Naive thymus-derived CD8-positive, alpha-beta T cell (primary cell): ENCODE measurements around the gene CIRBP. TPM values are rescaled to one million over a fixed set of nuclear protein-coding genes. Genes with fewer than 3 reads are reported as not detected.

ENCODE experiments used
- ATAC-seq, 2 donors: fragments of 150-1000 bp; cut with Tn5 transposase in 1 of 2; sonication (Bioruptor Pico), chemical (Tn5 transposase) in 1 of 2; 1 replicate in 1 of 2; 2 replicates in 1 of 2; pipeline ENCODE4 v1.10.0; 2021; ENCODE audit warnings: mild to moderate bottlenecking in 2 of 2, moderate library complexity in 2 of 2
- POLR2A ChIA-PET: fragments of 350-600 bp; sonication (Branson Sonifier 250); formaldehyde crosslinking; loops from one replicate; lab custom pipeline; 2021; ENCODE audit warnings: antibody characterized with exemption; lab: Charles Lee
- DNase-seq, 10 donors: peaks; one replicate each; pipeline versions ENCODE4 v3.0.0 to v3.0.0-alpha.2; 2020 to 2022
- H3K27ac Mint-ChIP-seq, 10 donors: one replicate each; pipeline ENCODE4 v1.8.0; 2020 to 2022; ENCODE audit warnings: mild to moderate bottlenecking in 10 of 10, mixed read lengths in 10 of 10, moderate library complexity in 4 of 10, inconsistent platforms in 1 of 10
- H3K27me3 Mint-ChIP-seq, 5 donors: one replicate each; pipeline ENCODE4 v1.8.0; 2021 to 2022; ENCODE audit warnings: mixed read lengths in 5 of 5
- H3K36me3 Mint-ChIP-seq, 3 donors: one replicate each; pipeline ENCODE4 v1.8.0; 2020 to 2022; ENCODE audit warnings: mixed read lengths in 3 of 3, mild to moderate bottlenecking in 2 of 3, inconsistent platforms in 1 of 3
- H3K4me1 Mint-ChIP-seq, 4 donors: one replicate each; pipeline ENCODE4 v1.8.0; 2021 to 2022; ENCODE audit warnings: mixed read lengths in 4 of 4
- H3K4me3 Mint-ChIP-seq, 10 donors: one replicate each; pipeline ENCODE4 v1.8.0; 2020 to 2022; ENCODE audit warnings: mild to moderate bottlenecking in 10 of 10, mixed read lengths in 10 of 10, moderate library complexity in 6 of 10, inconsistent platforms in 1 of 10
- H3K9me3 Mint-ChIP-seq, 9 donors: one replicate each; pipeline ENCODE4 v1.8.0; 2020 to 2022; ENCODE audit warnings: mixed read lengths in 9 of 9, mild to moderate bottlenecking in 3 of 9, inconsistent platforms in 1 of 9, moderate library complexity in 1 of 9
- polyA plus RNA-seq, 3 donors: library from polyadenylated mRNA; unstranded; fragments of 300-500 nt; fragmentation: Illumina TruSeq; gene quantifications; one replicate each; pipeline ENCODE4 v1.2.3, GENCODE V29; 2021
- total RNA-seq, 8 experiments: library from RNA in 2 of 8; stranded (reverse) in 2 of 8; gene quantifications; one replicate each; pipeline ENCODE4 v1.2.3 and lab custom pipeline; 2021 to 2026

The CIRBP gene
- total and polyA plus RNA-seq, 5 experiments from 2014 or later = 204 to 579 (median 273) TPM

GRCh38 chr19:1269478-1270212, 513 bp downstream of the CIRBP start:
- H3K9me3 Mint-ChIP-seq = no peaks in the 10 kb centered on the region
- peaks cover 40 to 81% (median 78%) of the 10 kb centered on the region in 4 donors for H3K4me1 Mint-ChIP-seq
- peak overlapping the region; percentile 82 to 93 (median 89) for H3K4me3 Mint-ChIP-seq
- POLR2A ChIA-PET = interaction anchor here (0.6 to 12.2 kb wide), 73 partner anchors 9 to 1773 kb away, joined by 3 to 594 read pairs (median 5); partner anchors contain the start of genes ABCA7, ABHD17A, ARHGAP45 and ATP5F1D
- H3K27me3 Mint-ChIP-seq = no peaks in the 10 kb centered on the region
- H3K36me3 Mint-ChIP-seq = peaks cover 0 to 42% (median 15%) of the 10 kb centered on the region in 3 donors
- H3K27ac Mint-ChIP-seq = peak overlapping the region; percentile 83 to 96 (median 93)
- DNase-seq (peak; percentile 77 to 93 (median 88)), ATAC-seq (peak; percentile 44 to 59)

GRCh38 chr19:1270213-1270853, 1.2 kb downstream of the CIRBP start:
- POLR2A ChIA-PET = interaction anchor here (1.1 to 12.2 kb wide), 11 partner anchors 15 to 407 kb away, joined by 3 to 594 read pairs (median 11); partner anchors contain the start of genes ATP5F1D, CBARP, CNN2 and MIDN
- Mint-ChIP-seq H3K9me3 (no peaks in the 10 kb centered on the region), H3K4me3 (peak overlapping the region; percentile 82 to 93 (median 89)), H3K27ac (peak overlapping the region; percentile 83 to 95 (median 93)), H3K36me3 (peaks cover 0 to 45% (median 15%) of the 10 kb centered on the region in 3 donors), H3K27me3 (no peaks in the 10 kb centered on the region), H3K4me1 (peaks cover 38 to 74% (median 71%) of the 10 kb centered on the region in 4 donors)
- ATAC-seq = no peak
- DNase-seq = peak in 1 of 10 donors; percentile 34

GRCh38 chr19:1270854-1271527, 1.9 kb downstream of the CIRBP start:
- H3K27me3 Mint-ChIP-seq = no peaks in the 10 kb centered on the region
- peak overlapping the region; percentile 80 to 95 (median 93) for H3K27ac Mint-ChIP-seq
- H3K4me3 Mint-ChIP-seq = peak overlapping the region; percentile 82 to 93 (median 89)
- no peaks in the 10 kb centered on the region for H3K9me3 Mint-ChIP-seq
- POLR2A ChIA-PET = interaction anchor here (0.6 to 1.9 kb wide), 9 partner anchors 8 to 232 kb away, joined by 3 to 10 read pairs (median 3); partner anchors contain the start of genes GPX4 and NDUFS7
- H3K36me3 Mint-ChIP-seq = peaks cover 0 to 45% (median 15%) of the 10 kb centered on the region in 3 donors
- no peak for DNase-seq
- peaks cover 34 to 72% (median 67%) of the 10 kb centered on the region in 4 donors for H3K4me1 Mint-ChIP-seq
- no peak for ATAC-seq

GRCh38 chr19:1271528-1272422, 2.6 kb downstream of the CIRBP start:
- H3K36me3 Mint-ChIP-seq = peaks cover 0 to 47% (median 15%) of the 10 kb centered on the region in 3 donors
- no peaks in the 10 kb centered on the region for H3K9me3 Mint-ChIP-seq
- peak overlapping the region; percentile 80 to 95 (median 93) for H3K27ac Mint-ChIP-seq
- no peaks in the 10 kb centered on the region for H3K27me3 Mint-ChIP-seq
- DNase-seq (no peak), ATAC-seq (no peak)
- peaks cover 37 to 74% (median 70%) of the 10 kb centered on the region in 4 donors for H3K4me1 Mint-ChIP-seq
- H3K4me3 Mint-ChIP-seq = peak overlapping the region; percentile 82 to 93 (median 89)
- POLR2A ChIA-PET = interaction anchor here (0.6 to 1.9 kb wide), 11 partner anchors 8 to 334 kb away, joined by 3 to 10 read pairs (median 3); partner anchors contain the start of genes GPX4 and NDUFS7

GRCh38 chr19:1272423-1273262, 3.5 kb downstream of the CIRBP start:
- ATAC-seq = no peak
- H3K27me3 Mint-ChIP-seq = no peaks in the 10 kb centered on the region
- H3K27ac Mint-ChIP-seq = peak overlapping the region; percentile 75 to 94 (median 84)
- peaks cover 0 to 52% (median 15%) of the 10 kb centered on the region in 3 donors for H3K36me3 Mint-ChIP-seq
- POLR2A ChIA-PET = interaction anchor here (0.6 to 3.9 kb wide), 13 partner anchors 19 to 335 kb away, joined by 3 to 43 read pairs (median 6); partner anchors contain the start of genes GPX4, NDUFS7 and POLR2E
- DNase-seq = no peak
- peaks cover 37 to 69% (median 68%) of the 10 kb centered on the region in 4 donors for H3K4me1 Mint-ChIP-seq
- no peaks in the 10 kb centered on the region for H3K9me3 Mint-ChIP-seq
- H3K4me3 Mint-ChIP-seq = peak overlapping the region; percentile 22 to 93 (median 62)

- peaks cover 0 to 58% (median 15%) of the 10 kb centered on the region in 3 donors for H3K36me3 Mint-ChIP-seq
- H3K9me3 Mint-ChIP-seq = no peaks in the 10 kb centered on the region
- DNase-seq (no peak), ATAC-seq (no peak)
- H3K27ac Mint-ChIP-seq = peak overlapping the region; percentile 79 to 94 (median 86)
- no peaks in the 10 kb centered on the region for H3K27me3 Mint-ChIP-seq
- POLR2A ChIA-PET = interaction anchor here (0.6 to 3.9 kb wide), 12 partner anchors 20 to 450 kb away, joined by 3 to 43 read pairs (median 4); partner anchors contain the start of genes ABCA7 and POLR2E
- peak overlapping the region; percentile 41 to 93 (median 62) for H3K4me3 Mint-ChIP-seq
- peaks cover 35 to 66% (median 64%) of the 10 kb centered on the region in 4 donors for H3K4me1 Mint-ChIP-seq
Observed at GRCh38 chr19:1273263-1274041, 4.3 kb downstream of the CIRBP start.

- H3K27ac Mint-ChIP-seq = peak overlapping the region; percentile 71 to 94 (median 87)
- H3K36me3 Mint-ChIP-seq = peaks cover 0 to 63% (median 15%) of the 10 kb centered on the region in 3 donors
- no peak for ATAC-seq
- H3K27me3 Mint-ChIP-seq = no peaks in the 10 kb centered on the region
- H3K4me3 Mint-ChIP-seq = peak overlapping the region in 9 of 10 donors; percentile 41 to 85 (median 63)
- H3K4me1 Mint-ChIP-seq = peaks cover 28 to 59% (median 58%) of the 10 kb centered on the region in 4 donors
- DNase-seq = no peak
- H3K9me3 Mint-ChIP-seq = no peaks in the 10 kb centered on the region
- POLR2A ChIA-PET = interaction anchor here (0.6 to 3.9 kb wide), 12 partner anchors 21 to 630 kb away, joined by 3 to 43 read pairs (median 4); partner anchors contain the start of genes ABCA7 and REEP6
Observed at GRCh38 chr19:1274081-1274851, 5.1 kb downstream of the CIRBP start.

GRCh38 chr19:1274852-1275259, 5.7 kb downstream of the CIRBP start:
- Mint-ChIP-seq H3K4me1 (peaks cover 32 to 62% (median 60%) of the 10 kb centered on the region in 4 donors), H3K27me3 (no peaks in the 10 kb centered on the region), H3K9me3 (no peaks in the 10 kb centered on the region), H3K27ac (peak overlapping the region in 7 of 10 donors; percentile 41 to 89 (median 71)), H3K36me3 (peaks cover 0 to 68% (median 15%) of the 10 kb centered on the region in 3 donors), H3K4me3 (peak overlapping the region in 6 of 10 donors; percentile 27 to 85 (median 68))
- POLR2A ChIA-PET = interaction anchor here (0.6 to 3.9 kb wide), 37 partner anchors 9 to 630 kb away, joined by 3 to 43 read pairs (median 5); partner anchors contain the start of genes ARHGAP45, ATP5F1D, CNN2 and GPX4
- DNase-seq (no peak), ATAC-seq (no peak)
